ENCODE measurements around the gene CAD. TPM values are rescaled to one million over a fixed set of nuclear protein-coding genes. Genes with fewer than 3 reads are reported as not detected.

CAD gene
- total and polyA plus RNA-seq, 10 of the 15 experiments (the other 5 are each of a cell fraction or from before 2014, with no cell fraction given), result 7.6 to 119 (median 50.7) TPM

DNA sequence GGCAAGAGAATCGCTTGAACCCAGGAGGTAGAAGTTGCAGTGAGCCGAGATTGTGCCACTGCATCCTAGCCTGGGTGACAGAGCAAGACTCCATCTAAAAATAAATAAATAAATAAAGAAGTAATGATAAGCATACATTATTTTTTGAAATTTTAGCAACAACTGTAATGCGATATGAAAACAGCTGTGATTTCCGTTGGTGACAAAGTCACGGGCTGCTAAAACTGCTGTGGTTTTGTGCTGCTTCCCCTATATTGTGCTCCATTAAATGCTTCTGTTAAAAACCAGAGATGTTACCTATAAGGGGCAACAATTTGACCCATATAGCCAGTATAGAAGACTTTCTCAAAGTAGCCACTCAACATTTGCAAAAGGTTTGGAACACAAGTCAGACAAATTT, 73.4 kb downstream of the CAD start:
- ATAC-seq, result no peak
- Histone ChIP-seq H2AFZ (ENCODE audit: control insufficient read depth, low read depth, low read length) (no peak overlapping the region; the same call in 1 of the 2 replicates), H3K9ac (ENCODE audit: control insufficient read depth, insufficient read depth, low read length) (no peak overlapping the region), H3K79me2 (ENCODE audit: control insufficient read depth, insufficient read depth, low read length) (no peaks in the 10 kb centered on the region), H3K4me3 (no peak overlapping the region), H3K4me1 (ENCODE audit: control insufficient read depth, insufficient read depth, low read length) (no peaks in the 10 kb centered on the region), H3K4me2 (ENCODE audit: control insufficient read depth, insufficient read depth) (no peak overlapping the region), H3K27me3 (replicated peaks in 1 of 2; ENCODE audit: control insufficient read depth in 2 of 2, insufficient read depth in 2 of 2, low read length in 1 of 2) (no peaks in the 10 kb centered on the region; a peak in 1 of 4 replicates), H3K27ac (ENCODE audit: control insufficient read depth, insufficient read depth) (no peak overlapping the region), H4K20me1 (ENCODE audit: control insufficient read depth, insufficient read depth) (no peaks in the 10 kb centered on the region), H3K36me3 (ENCODE audit: control insufficient read depth in 2 of 2, insufficient read depth in 2 of 2, low read length in 1 of 2) (no peaks in the 10 kb centered on the region), H3K9me3 (replicated peaks; ENCODE audit: control insufficient read depth, insufficient read depth, low read length) (no peaks in the 10 kb centered on the region)
- no peak for TF ChIP-seq SMAD5 (IDR thresholded peaks at IDR 0.05; ENCODE audit: low read depth)
- no peak for TF ChIP-seq TBL1XR1 (IDR thresholded peaks at IDR 0.05; ENCODE audit: low read depth, low read length)
- TF ChIP-seq ZNF274 (IDR thresholded peaks at IDR 0.05; ENCODE audit: insufficient read depth, insufficient read length), result no peak
- TF ChIP-seq, protein P1, sequence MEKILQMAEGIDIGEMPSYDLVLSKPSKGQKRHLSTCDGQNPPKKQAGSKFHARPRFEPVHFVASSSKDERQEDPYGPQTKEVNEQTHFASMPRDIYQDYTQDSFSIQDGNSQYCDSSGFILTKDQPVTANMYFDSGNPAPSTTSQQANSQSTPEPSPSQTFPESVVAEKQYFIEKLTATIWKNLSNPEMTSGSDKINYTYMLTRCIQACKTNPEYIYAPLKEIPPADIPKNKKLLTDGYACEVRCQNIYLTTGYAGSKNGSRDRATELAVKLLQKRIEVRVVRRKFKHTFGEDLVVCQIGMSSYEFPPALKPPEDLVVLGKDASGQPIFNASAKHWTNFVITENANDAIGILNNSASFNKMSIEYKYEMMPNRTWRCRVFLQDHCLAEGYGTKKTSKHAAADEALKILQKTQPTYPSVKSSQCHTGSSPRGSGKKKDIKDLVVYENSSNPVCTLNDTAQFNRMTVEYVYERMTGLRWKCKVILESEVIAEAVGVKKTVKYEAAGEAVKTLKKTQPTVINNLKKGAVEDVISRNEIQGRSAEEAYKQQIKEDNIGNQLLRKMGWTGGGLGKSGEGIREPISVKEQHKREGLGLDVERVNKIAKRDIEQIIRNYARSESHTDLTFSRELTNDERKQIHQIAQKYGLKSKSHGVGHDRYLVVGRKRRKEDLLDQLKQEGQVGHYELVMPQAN (conservative IDR thresholded peaks at IDR 0.05), result no peak
- no peak for TF ChIP-seq NFYA (IDR thresholded peaks at IDR 0.05; ENCODE audit: borderline replicate concordance, low read depth, low read length)
- no peak for TF ChIP-seq PAX5 (IDR thresholded peaks at IDR 0.05; ENCODE audit: borderline replicate concordance, low read depth, low read length)
- TF ChIP-seq ETV6 (conservative IDR thresholded peaks at IDR 0.05 in 1 of 2, IDR thresholded peaks at IDR 0.05 in 1 of 2; ENCODE audit: borderline replicate concordance in 1 of 2, low read depth in 1 of 2), result no peak
- TF ChIP-seq SIX5 (IDR thresholded peaks at IDR 0.05; ENCODE audit: low read depth, low read length, severe bottlenecking), result no peak
- TF ChIP-seq, protein P2, sequence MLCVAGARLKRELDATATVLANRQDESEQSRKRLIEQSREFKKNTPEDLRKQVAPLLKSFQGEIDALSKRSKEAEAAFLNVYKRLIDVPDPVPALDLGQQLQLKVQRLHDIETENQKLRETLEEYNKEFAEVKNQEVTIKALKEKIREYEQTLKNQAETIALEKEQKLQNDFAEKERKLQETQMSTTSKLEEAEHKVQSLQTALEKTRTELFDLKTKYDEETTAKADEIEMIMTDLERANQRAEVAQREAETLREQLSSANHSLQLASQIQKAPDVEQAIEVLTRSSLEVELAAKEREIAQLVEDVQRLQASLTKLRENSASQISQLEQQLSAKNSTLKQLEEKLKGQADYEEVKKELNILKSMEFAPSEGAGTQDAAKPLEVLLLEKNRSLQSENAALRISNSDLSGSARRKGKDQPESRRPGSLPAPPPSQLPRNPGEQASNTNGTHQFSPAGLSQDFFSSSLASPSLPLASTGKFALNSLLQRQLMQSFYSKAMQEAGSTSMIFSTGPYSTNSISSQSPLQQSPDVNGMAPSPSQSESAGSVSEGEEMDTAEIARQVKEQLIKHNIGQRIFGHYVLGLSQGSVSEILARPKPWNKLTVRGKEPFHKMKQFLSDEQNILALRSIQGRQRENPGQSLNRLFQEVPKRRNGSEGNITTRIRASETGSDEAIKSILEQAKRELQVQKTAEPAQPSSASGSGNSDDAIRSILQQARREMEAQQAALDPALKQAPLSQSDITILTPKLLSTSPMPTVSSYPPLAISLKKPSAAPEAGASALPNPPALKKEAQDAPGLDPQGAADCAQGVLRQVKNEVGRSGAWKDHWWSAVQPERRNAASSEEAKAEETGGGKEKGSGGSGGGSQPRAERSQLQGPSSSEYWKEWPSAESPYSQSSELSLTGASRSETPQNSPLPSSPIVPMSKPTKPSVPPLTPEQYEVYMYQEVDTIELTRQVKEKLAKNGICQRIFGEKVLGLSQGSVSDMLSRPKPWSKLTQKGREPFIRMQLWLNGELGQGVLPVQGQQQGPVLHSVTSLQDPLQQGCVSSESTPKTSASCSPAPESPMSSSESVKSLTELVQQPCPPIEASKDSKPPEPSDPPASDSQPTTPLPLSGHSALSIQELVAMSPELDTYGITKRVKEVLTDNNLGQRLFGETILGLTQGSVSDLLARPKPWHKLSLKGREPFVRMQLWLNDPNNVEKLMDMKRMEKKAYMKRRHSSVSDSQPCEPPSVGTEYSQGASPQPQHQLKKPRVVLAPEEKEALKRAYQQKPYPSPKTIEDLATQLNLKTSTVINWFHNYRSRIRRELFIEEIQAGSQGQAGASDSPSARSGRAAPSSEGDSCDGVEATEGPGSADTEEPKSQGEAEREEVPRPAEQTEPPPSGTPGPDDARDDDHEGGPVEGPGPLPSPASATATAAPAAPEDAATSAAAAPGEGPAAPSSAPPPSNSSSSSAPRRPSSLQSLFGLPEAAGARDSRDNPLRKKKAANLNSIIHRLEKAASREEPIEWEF (IDR thresholded peaks at IDR 0.05; ENCODE audit: insufficient replicate concordance, low read depth, low read length), result no peak
- TF ChIP-seq, protein P3, sequence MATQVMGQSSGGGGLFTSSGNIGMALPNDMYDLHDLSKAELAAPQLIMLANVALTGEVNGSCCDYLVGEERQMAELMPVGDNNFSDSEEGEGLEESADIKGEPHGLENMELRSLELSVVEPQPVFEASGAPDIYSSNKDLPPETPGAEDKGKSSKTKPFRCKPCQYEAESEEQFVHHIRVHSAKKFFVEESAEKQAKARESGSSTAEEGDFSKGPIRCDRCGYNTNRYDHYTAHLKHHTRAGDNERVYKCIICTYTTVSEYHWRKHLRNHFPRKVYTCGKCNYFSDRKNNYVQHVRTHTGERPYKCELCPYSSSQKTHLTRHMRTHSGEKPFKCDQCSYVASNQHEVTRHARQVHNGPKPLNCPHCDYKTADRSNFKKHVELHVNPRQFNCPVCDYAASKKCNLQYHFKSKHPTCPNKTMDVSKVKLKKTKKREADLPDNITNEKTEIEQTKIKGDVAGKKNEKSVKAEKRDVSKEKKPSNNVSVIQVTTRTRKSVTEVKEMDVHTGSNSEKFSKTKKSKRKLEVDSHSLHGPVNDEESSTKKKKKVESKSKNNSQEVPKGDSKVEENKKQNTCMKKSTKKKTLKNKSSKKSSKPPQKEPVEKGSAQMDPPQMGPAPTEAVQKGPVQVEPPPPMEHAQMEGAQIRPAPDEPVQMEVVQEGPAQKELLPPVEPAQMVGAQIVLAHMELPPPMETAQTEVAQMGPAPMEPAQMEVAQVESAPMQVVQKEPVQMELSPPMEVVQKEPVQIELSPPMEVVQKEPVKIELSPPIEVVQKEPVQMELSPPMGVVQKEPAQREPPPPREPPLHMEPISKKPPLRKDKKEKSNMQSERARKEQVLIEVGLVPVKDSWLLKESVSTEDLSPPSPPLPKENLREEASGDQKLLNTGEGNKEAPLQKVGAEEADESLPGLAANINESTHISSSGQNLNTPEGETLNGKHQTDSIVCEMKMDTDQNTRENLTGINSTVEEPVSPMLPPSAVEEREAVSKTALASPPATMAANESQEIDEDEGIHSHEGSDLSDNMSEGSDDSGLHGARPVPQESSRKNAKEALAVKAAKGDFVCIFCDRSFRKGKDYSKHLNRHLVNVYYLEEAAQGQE (IDR thresholded peaks at IDR 0.05; ENCODE audit: low read depth, low read length), result no peak
- TF ChIP-seq ZSCAN29 (IDR thresholded peaks at IDR 0.05), result no peak
- no peak for TF ChIP-seq SP1 (IDR thresholded peaks at IDR 0.05; ENCODE audit: low read depth, low read length)
- no peak for TF ChIP-seq EED (IDR thresholded peaks at IDR 0.05; ENCODE audit: low read depth)
- 49% methylated on average over 5 of the region's 5 CpGs for WGBS (ENCODE audit: insufficient coverage, insufficient replicate concordance, low lambda C conversion rate, missing lambda C conversion rate)
- ChIA-PET SMC1A (ENCODE audit: uncharacterized antibody, unreplicated experiment) (interaction anchor here (1.1 kb wide), 1 partner anchor 11 kb away, joined by 4 read pairs; no protein-coding TSS in a partner anchor), RAD21 (ENCODE audit: unreplicated experiment) (no interaction called here), CTCF (interaction anchor here (1.1 to 4.1 kb wide), 2 partner anchors 9 to 12 kb away, joined by 3 to 51 read pairs; no protein-coding TSS in a partner anchor), POLR2A (no interaction called here)
- in situ Hi-C loops (cut with MboI) (no loop called here), intact Hi-C loops (cut with micrococcal nuclease; ENCODE audit: unreplicated experiment) (no loop called here)
- DNase-seq (ENCODE audit: low read depth, low spot score), result no peak
- no peak for FAIRE-seq
- no TSS peak for BruUV-seq (replicated peaks)

Measured in GM12878 (cell line).